Effector memory CD8-positive, alpha-beta T cell (primary cell): ENCODE data around the gene EPHA1.
"Not testable (repeated sequence)": the region's sequence is repeated elsewhere in the genome, so short reads cannot be mapped to it uniquely, and the experiment has no call there.

ENCODE experiments used
- ATAC-seq: fragments of 150-1000 bp; cut with Tn5 transposase; replicated peaks from 2 replicates; pipeline ENCODE4 v1.10.0; 2021; ENCODE audit warnings: mild to moderate bottlenecking, moderate library complexity
- DNase-seq, 3 experiments: peaks; one replicate each; pipeline ENCODE4 v3.0.0; 2021
- H3K27ac Mint-ChIP-seq, 2 donors: one replicate each; pipeline ENCODE4 v1.8.0; 2022; ENCODE audit warnings: mild to moderate bottlenecking in 2 of 2, mixed read lengths in 2 of 2, moderate library complexity in 2 of 2
- H3K27me3 Mint-ChIP-seq, 2 donors: one replicate each; pipeline ENCODE4 v1.8.0; 2022; ENCODE audit warnings: mixed read lengths in 2 of 2
- H3K36me3 Mint-ChIP-seq: one replicate; pipeline ENCODE4 v1.8.0; 2022; ENCODE audit warnings: mild to moderate bottlenecking, moderate library complexity, mixed read lengths; ENCODE audit not compliant: insufficient read depth
- H3K4me1 Mint-ChIP-seq, 2 donors: one replicate each; pipeline ENCODE4 v1.8.0; 2022; ENCODE audit warnings: low read depth in 2 of 2, mixed read lengths in 2 of 2
- H3K4me3 Mint-ChIP-seq, 2 donors: one replicate each; pipeline ENCODE4 v1.8.0; 2022; ENCODE audit warnings: mild to moderate bottlenecking in 2 of 2, mixed read lengths in 2 of 2, moderate library complexity in 2 of 2
- H3K9me3 Mint-ChIP-seq, 2 donors: one replicate each; pipeline ENCODE4 v1.8.0; 2022; ENCODE audit warnings: mixed read lengths in 2 of 2

The EPHA1 gene

GRCh38 chr7:143420624-143421023, 12.0 kb upstream of the EPHA1 start:
- not testable (repeated sequence) for DNase-seq, ATAC-seq, H3K36me3 Mint-ChIP-seq, H3K4me1 Mint-ChIP-seq, H3K27ac Mint-ChIP-seq, H3K4me3 Mint-ChIP-seq, H3K9me3 Mint-ChIP-seq
- H3K27me3 Mint-ChIP-seq: peaks cover 6 to 27% of the 10 kb centered on the region in 2 donors

DNA sequence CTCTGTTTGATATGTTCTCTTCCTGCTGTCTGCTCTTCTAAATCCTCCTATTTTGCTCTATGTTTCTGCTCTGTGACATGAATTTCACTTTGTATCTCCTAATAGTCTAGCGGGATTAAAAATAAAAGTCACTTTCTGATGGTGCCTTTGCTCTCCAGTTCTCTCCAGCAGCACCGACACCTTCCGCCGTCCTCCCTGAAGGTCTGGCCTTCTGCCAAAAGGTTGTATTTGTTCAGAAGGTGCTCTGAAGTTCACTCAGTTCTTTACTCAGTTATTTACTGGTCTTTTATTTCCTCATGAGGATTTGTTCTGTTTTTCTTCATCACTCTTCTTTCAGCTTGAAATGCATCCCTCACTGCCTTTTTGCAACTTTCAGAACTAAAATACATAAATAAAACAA, 11.2 kb upstream of the EPHA1 start:
- H3K4me3 Mint-ChIP-seq: no peak overlapping the region
- DNase-seq (no peak), ATAC-seq (no peak)
- peaks cover 14 to 34% of the 10 kb centered on the region in 2 donors for H3K27me3 Mint-ChIP-seq
- no peak overlapping the region for H3K27ac Mint-ChIP-seq
- no peaks in the 10 kb centered on the region for H3K9me3 Mint-ChIP-seq
- H3K36me3 Mint-ChIP-seq: no peaks in the 10 kb centered on the region
- H3K4me1 Mint-ChIP-seq: no peaks in the 10 kb centered on the region

DNA sequence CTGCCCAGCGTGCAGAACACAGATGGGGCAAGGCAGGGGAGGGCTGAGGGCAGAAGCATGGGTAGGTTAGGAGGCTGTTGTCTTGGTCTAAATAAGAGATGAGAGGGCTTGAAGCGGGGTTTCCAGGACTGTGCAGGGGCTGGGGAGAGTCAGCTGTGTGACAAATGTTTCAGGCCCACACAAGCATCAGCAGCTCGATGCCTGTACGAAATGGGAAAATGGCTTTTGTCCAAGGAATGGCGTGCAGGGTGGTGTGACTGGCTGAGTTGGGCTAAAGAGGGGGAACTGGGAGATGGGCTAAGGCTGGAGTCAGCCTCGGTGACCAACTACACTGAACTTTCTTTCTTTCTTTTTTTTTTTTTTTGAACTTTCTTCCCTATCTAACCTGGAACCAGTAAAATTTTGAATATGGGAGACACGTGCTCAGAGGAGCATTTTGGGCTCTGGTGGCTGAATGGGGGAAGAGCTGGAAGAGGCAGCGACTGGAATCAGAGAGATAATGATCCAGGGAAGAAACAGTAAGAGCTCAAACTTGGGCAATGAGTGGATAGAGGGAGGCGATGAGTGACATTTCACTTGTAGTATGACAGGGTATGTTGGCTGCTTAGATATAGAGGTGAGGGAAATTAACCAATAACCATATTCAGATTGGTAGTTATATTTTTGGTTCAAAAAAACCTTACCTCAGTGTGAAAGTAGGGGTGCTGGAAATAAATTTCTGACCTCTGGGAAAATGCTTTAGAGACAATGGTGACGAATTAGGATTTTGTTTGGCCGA, 10.2 kb upstream of the EPHA1 start:
- H3K4me3 Mint-ChIP-seq: no peak overlapping the region
- DNase-seq: no peak
- no peaks in the 10 kb centered on the region for H3K4me1 Mint-ChIP-seq
- H3K27ac Mint-ChIP-seq: no peak overlapping the region
- H3K27me3 Mint-ChIP-seq: peaks cover 17 to 40% of the 10 kb centered on the region in 2 donors
- no peaks in the 10 kb centered on the region for H3K9me3 Mint-ChIP-seq
- no peak for ATAC-seq
- no peaks in the 10 kb centered on the region for H3K36me3 Mint-ChIP-seq

DNA sequence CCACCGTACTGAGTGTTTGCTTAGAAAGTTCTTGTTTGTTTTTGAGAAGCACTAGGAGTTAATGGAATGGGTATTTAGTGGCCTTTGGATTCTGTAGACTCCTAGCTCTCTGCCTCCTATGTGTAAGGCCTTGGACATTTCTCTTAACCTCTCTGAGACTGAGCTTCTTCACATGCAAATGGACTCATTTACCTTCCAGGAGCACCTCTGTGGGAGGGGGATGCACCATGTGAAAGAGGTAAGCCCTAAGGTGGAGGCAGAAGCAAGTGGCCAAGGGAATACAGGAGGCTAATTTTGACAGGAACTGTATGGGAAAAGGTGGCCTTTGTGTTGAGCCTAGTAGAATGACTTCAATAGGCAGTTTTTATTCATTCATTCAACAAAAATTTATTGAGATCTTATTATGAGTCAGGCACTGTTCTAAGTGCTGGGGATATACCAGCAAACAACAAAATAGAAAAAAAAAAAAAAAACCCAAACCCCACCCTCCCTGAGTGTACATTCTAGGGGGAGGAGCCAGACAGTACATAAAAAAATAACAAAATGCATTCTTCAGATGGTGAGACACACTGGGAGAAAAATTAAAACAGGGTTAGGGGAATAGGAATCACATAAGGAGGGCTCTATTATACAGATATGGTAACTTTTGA, 9.2 kb upstream of the EPHA1 start:
- Mint-ChIP-seq H3K4me1 (no peaks in the 10 kb centered on the region), H3K36me3 (no peaks in the 10 kb centered on the region), H3K9me3 (no peaks in the 10 kb centered on the region), H3K27me3 (peaks cover 23 to 47% of the 10 kb centered on the region in 2 donors), H3K27ac (no peak overlapping the region), H3K4me3 (no peak overlapping the region)
- ATAC-seq (no peak), DNase-seq (no peak)

GRCh38 chr7:143416565-143417149, 8.0 kb upstream of the EPHA1 start:
- DNase-seq: peak; percentile 26 to 38 (median 37)
- Mint-ChIP-seq H3K4me1 (no peaks in the 10 kb centered on the region), H3K27me3 (peaks cover 32 to 59% of the 10 kb centered on the region in 2 donors), H3K4me3 (no peak overlapping the region), H3K36me3 (no peaks in the 10 kb centered on the region), H3K27ac (no peak overlapping the region), H3K9me3 (no peaks in the 10 kb centered on the region)
- peak; percentile 56 for ATAC-seq

GRCh38 chr7:143415742-143416397, 7.2 kb upstream of the EPHA1 start:
- Mint-ChIP-seq H3K4me1 (no peaks in the 10 kb centered on the region), H3K27me3 (peaks cover 39 to 61% of the 10 kb centered on the region in 2 donors), H3K9me3 (no peaks in the 10 kb centered on the region), H3K4me3 (no peak overlapping the region), H3K27ac (no peak overlapping the region), H3K36me3 (no peaks in the 10 kb centered on the region)
- ATAC-seq (no peak), DNase-seq (no peak)

- ATAC-seq, H3K4me1 Mint-ChIP-seq, DNase-seq, H3K9me3 Mint-ChIP-seq, H3K4me3 Mint-ChIP-seq, H3K27ac Mint-ChIP-seq, H3K36me3 Mint-ChIP-seq: not testable (repeated sequence)
- H3K27me3 Mint-ChIP-seq: peaks cover 45 to 68% of the 10 kb centered on the region in 2 donors
Observed at GRCh38 chr7:143415209-143415608, 6.6 kb upstream of the EPHA1 start.

GRCh38 chr7:143413123-143413522, 4.5 kb upstream of the EPHA1 start:
- H3K4me3 Mint-ChIP-seq: no peak overlapping the region
- no peak overlapping the region for H3K27ac Mint-ChIP-seq
- no peaks in the 10 kb centered on the region for H3K9me3 Mint-ChIP-seq
- peaks cover 6 to 10% of the 10 kb centered on the region in 2 donors for H3K4me1 Mint-ChIP-seq
- peaks cover 52 to 68% of the 10 kb centered on the region in 2 donors for H3K27me3 Mint-ChIP-seq
- H3K36me3 Mint-ChIP-seq: no peaks in the 10 kb centered on the region
- DNase-seq (no peak), ATAC-seq (no peak)

DNA sequence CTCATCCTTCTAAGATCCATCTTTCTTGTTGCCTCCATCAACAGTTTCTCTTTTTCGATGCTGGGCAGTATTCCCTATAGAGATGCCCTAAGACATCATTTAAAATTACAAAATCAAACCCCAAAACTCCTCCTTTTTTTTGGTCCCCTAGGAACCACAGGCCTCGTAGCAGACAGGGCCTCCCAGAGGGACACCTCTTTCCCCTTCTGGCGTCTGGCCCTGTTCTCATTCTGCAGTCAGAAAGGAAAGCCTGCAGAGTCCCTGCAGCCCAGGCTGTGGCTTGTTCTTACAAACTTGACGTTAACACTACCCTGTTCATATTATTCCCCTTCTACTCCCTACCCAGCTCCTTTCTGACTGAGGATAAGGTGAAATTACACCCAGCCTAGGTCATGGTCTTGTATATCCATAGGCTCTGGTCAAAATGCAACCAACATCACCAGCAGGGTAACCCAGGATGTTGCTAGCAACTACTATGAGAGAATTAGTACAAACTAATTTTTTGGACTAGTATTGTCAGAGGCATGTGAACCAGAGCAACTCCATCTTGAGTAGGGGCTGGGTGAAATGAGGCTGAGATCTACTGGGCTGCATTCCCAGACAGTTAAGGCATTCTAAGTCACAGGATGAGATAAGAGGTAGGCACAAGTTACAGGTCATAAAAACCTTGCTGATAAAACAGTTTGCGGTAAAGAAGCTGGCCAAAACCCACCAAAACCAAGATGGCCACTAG, 3.5 kb upstream of the EPHA1 start:
- H3K4me1 Mint-ChIP-seq: peaks cover 15 to 19% of the 10 kb centered on the region in 2 donors
- DNase-seq (no peak), ATAC-seq (no peak)
- H3K27ac Mint-ChIP-seq: no peak overlapping the region
- peaks cover 4% of the 10 kb centered on the region for H3K36me3 Mint-ChIP-seq
- no peaks in the 10 kb centered on the region for H3K9me3 Mint-ChIP-seq
- H3K4me3 Mint-ChIP-seq: no peak overlapping the region
- peaks cover 52 to 72% of the 10 kb centered on the region in 2 donors for H3K27me3 Mint-ChIP-seq

DNA sequence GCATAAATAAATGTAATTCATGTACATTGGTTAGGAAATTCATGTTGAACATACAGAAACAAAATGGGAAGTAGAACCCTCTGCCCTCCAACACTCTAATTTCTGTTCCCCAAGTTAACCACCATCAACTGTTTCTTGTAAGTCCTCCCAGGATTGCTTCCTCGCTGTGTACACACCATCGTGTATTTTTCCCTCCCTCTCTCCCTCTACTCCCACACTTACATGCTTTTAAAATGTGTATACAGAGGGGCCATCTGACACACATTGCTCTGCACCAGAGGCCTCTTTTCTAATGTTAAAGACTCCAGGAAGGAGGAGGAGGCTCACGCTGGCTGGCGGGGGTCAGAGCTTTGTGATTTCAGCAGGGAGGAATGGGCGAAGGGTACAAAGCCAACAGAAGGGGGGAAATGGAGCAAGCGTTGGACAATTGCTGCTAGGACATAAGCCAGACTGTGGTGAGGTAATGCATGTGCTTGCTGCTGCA, 1.9 kb upstream of the EPHA1 start:
- ATAC-seq: no peak
- Mint-ChIP-seq H3K4me1 (peaks cover 22 to 28% of the 10 kb centered on the region in 2 donors), H3K9me3 (no peaks in the 10 kb centered on the region), H3K36me3 (peaks cover 4% of the 10 kb centered on the region), H3K4me3 (no peak overlapping the region), H3K27me3 (peaks cover 45 to 67% of the 10 kb centered on the region in 2 donors), H3K27ac (no peak overlapping the region)
- DNase-seq: no peak

DNA sequence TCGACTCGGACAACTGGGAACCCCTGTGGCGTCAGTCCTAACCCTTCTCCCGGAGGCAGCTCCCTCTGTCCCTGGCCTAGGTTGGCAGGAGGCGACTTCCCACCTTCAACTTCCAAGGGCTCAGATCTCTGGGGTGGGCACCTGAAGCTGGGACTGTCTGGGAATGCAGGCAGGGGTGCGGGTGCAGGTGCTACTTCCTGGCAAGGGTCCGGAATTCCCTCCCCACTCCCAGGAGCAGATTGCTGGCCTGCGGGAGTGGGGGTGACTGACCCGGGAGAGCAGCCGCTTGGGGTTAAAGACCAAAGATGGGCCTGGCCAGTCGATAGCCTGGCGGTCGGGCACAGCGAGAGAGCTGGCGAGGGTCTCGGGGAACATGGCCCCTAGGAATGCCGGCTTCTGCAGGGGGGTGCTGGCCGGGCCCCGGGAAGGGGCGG, 387 bp downstream of the EPHA1 start:
- Mint-ChIP-seq H3K9me3 (no peaks in the 10 kb centered on the region), H3K36me3 (peaks cover 6% of the 10 kb centered on the region), H3K4me1 (peaks cover 26 to 31% of the 10 kb centered on the region in 2 donors), H3K27me3 (peaks cover 33 to 51% of the 10 kb centered on the region in 2 donors), H3K27ac (peak overlapping the region in 1 of 2 donors; percentile 91), H3K4me3 (peak overlapping the region; percentile 88 to 91)
- ATAC-seq (no peak), DNase-seq (no peak)

DNA sequence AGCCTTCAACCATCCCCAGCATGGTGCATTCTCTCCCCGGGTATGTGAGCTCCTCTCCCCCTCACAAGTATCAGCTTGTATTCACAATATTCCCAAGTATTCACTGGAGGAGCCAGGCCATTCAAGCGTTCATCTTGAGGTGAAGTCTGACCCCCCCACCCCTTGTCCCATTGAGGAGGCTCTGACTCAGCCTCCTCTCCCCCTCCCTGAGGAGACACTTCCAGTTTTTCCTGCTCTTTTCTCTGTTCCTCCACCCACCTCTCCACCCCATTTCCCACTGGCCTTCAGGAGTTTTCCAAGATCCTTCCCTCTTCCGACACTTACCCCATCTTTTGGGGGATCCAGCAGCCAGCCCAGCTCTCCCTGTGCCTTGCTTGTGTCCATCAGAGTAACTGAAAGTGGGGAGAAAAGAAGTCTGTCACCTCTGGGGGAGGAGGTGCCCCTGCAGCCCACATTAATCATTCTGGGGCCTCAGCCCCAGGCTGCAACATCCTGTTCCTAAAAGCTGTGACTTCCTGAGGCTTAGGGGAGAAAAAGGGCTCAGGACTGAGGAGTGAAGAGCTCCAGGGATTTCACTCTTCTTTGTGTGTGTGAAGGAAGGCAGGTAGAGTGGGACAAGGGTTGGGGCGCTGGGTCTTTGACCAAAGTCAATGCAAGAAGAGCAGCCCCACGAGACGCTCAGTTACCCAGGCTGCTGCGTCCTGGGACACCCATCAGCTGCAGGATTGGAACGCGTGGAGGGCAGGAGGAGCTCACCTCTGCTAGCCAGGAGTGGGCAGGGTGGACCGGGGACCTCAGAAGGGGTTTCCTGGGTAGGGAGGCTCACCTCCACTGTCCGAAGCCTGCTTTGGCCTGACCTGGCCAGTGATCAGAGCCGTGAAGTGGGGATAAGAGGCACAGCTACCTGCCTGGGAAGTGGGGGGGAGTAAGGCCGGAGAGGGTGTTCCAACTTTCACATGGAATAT, 1.1 kb downstream of the EPHA1 start:
- Mint-ChIP-seq H3K4me1 (peaks cover 26 to 31% of the 10 kb centered on the region in 2 donors), H3K4me3 (peak overlapping the region; percentile 88 to 91), H3K27ac (peak overlapping the region; percentile 90 to 91), H3K36me3 (peaks cover 6% of the 10 kb centered on the region), H3K27me3 (peaks cover 28 to 44% of the 10 kb centered on the region in 2 donors), H3K9me3 (no peaks in the 10 kb centered on the region)
- ATAC-seq (peak; percentile 94), DNase-seq (peak; percentile 52 to 65 (median 59))
